Coronary artery (tissue), 2 donors: ENCODE results near the gene DNAJB6.
A peak's percentile ranks its signal among the peaks of the same experiment; 100 is the strongest.

Source experiments
- DNase-seq: peaks from one replicate; pipeline ENCODE4 v3.0.0-alpha.2; 2017; ENCODE audit warnings: low spot score
- H3K27ac ChIP-seq, 2 donors: fragments of 200-600 bp; sonication (generic); one replicate each; pipeline ENCODE4 v1.5.1; 2016 to 2019
- H3K4me3 ChIP-seq: fragments of 200-600 bp; sonication (generic); 2 replicates; pipeline ENCODE4 v1.5.1; 2016; ENCODE audit warnings: mild to moderate bottlenecking, moderate library complexity
- CTCF ChIP-seq: fragments of 200-600 bp; sonication (generic); IDR thresholded peaks from one replicate; pipeline ENCODE4 v1.5.1; 2019; ENCODE audit warnings: antibody characterized with exemption

The DNAJB6 gene

GRCh38 chr7:157394246-157395191 is 57.7 kb downstream of the DNAJB6 start:
- no peak overlapping the region for H3K27ac ChIP-seq
- no peak for DNase-seq
- no peak for TF ChIP-seq CTCF
- no peak overlapping the region for H3K4me3 ChIP-seq

GRCh38 chr7:157395206-157395605 is 58.4 kb downstream of the DNAJB6 start:
- no peak for TF ChIP-seq CTCF
- Histone ChIP-seq H3K27ac (no peak overlapping the region), H3K4me3 (no peak overlapping the region)
- no peak for DNase-seq

GRCh38 chr7:157396316-157397035 is 59.7 kb downstream of the DNAJB6 start:
- no peak for DNase-seq
- Histone ChIP-seq H3K4me3 (no peak overlapping the region), H3K27ac (peak overlapping the region in 1 of 2 donors; percentile 93)
- TF ChIP-seq CTCF: no peak

- Histone ChIP-seq H3K4me3 (peak overlapping the region; percentile 59), H3K27ac (peak overlapping the region; percentile 54 to 93)
- no peak for DNase-seq
- no peak for TF ChIP-seq CTCF
Observed at GRCh38 chr7:157397036-157397720, 60.4 kb downstream of the DNAJB6 start.

- no peak for DNase-seq
- Histone ChIP-seq H3K27ac (peak overlapping the region; percentile 54 to 93), H3K4me3 (peak overlapping the region; percentile 59)
- peak; percentile 36 for TF ChIP-seq CTCF
Observed at GRCh38 chr7:157397731-157398691, 61.2 kb downstream of the DNAJB6 start.

- no peak for DNase-seq
Observed at GRCh38 chr7:157399086-157399687, 62.4 kb downstream of the DNAJB6 start.

More at GRCh38 chr7:157399086-157399687, 62.4 kb downstream of the DNAJB6 start:
- no peak for TF ChIP-seq CTCF
- Histone ChIP-seq H3K27ac (peak overlapping the region; percentile 54 to 93), H3K4me3 (no peak overlapping the region)
